Astrocyte (in vitro differentiated cells and primary cell): ENCODE data around the gene TRIP12. TPM values are rescaled to one million over a fixed set of nuclear protein-coding genes. Genes with fewer than 3 reads are reported as not detected.

Source experiments
- DNase-seq: peaks from one replicate; pipeline ENCODE4 v3.0.0-alpha.2; 2010; ENCODE audit warnings: low read depth
- FAIRE-seq: peaks from 2 replicates; lab custom pipeline; 2011; peaks lifted over from hg19 to GRCh38; lab: Jason Lieb, UNC
- H2AFZ ChIP-seq: 2 replicates; pipeline ENCODE4 v1.6.0; 2012; ENCODE audit warnings: low read depth, low read length, inconsistent platforms
- H3K27ac ChIP-seq: 2 replicates; pipeline ENCODE4 v1.5.1; 2011; ENCODE audit warnings: low read depth, low read length, inconsistent platforms
- H3K27me3 ChIP-seq: 2 replicates; pipeline ENCODE4 v1.6.0; 2011; ENCODE audit warnings: low read length, inconsistent platforms; ENCODE audit not compliant: insufficient read depth
- H3K36me3 ChIP-seq: 2 replicates; pipeline ENCODE4 v1.5.1; 2011; ENCODE audit warnings: low read length, inconsistent platforms; ENCODE audit not compliant: insufficient read depth
- H3K4me1 ChIP-seq: 2 replicates; pipeline ENCODE4 v1.5.1; 2011; ENCODE audit warnings: low read length, inconsistent platforms; ENCODE audit not compliant: insufficient read depth
- H3K4me2 ChIP-seq: 2 replicates; pipeline ENCODE4 v1.6.0; 2012; ENCODE audit warnings: low read length, inconsistent platforms
- H3K4me3 ChIP-seq: 2 replicates; pipeline ENCODE4 v1.5.1; 2011; ENCODE audit warnings: low read depth, mild to moderate bottlenecking, low read length, inconsistent platforms; ENCODE audit not compliant: insufficient read depth
- H3K79me2 ChIP-seq: 2 replicates; pipeline ENCODE4 v1.6.0; 2012; ENCODE audit warnings: mild to moderate bottlenecking, low read length, inconsistent platforms; ENCODE audit not compliant: insufficient read depth
- H3K9ac ChIP-seq: 2 replicates; pipeline ENCODE4 v1.6.0; 2012; ENCODE audit warnings: mild to moderate bottlenecking, low read length, inconsistent platforms
- H3K9me3 ChIP-seq: 2 replicates; pipeline ENCODE4 v1.5.1; 2012; ENCODE audit warnings: low read depth, mild to moderate bottlenecking, low read length, inconsistent platforms; ENCODE audit not compliant: insufficient read depth
- H4K20me1 ChIP-seq: 2 replicates; pipeline ENCODE4 v1.6.0; 2012; ENCODE audit warnings: low read length, inconsistent platforms; ENCODE audit not compliant: insufficient read depth
- H3K27ac Mint-ChIP-seq: one replicate; pipeline ENCODE4 v1.8.0; 2021; ENCODE audit warnings: mild to moderate bottlenecking, mixed read lengths; ENCODE audit not compliant: unreplicated experiment
- H3K27me3 Mint-ChIP-seq: one replicate; pipeline ENCODE4 v1.8.0; 2021; ENCODE audit warnings: low read depth, mixed read lengths; ENCODE audit not compliant: unreplicated experiment
- H3K36me3 Mint-ChIP-seq: one replicate; pipeline ENCODE4 v1.8.0; 2021; ENCODE audit warnings: low read depth, mixed read lengths; ENCODE audit not compliant: unreplicated experiment
- H3K4me1 Mint-ChIP-seq: one replicate; pipeline ENCODE4 v1.8.0; 2021; ENCODE audit warnings: low read depth, mixed read lengths; ENCODE audit not compliant: unreplicated experiment
- H3K4me3 Mint-ChIP-seq: one replicate; pipeline ENCODE4 v1.8.0; 2021; ENCODE audit warnings: mild to moderate bottlenecking, moderate library complexity, mixed read lengths; ENCODE audit not compliant: unreplicated experiment
- H3K9me3 Mint-ChIP-seq: one replicate; pipeline ENCODE4 v1.8.0; 2021; ENCODE audit warnings: mild to moderate bottlenecking, mixed read lengths; ENCODE audit not compliant: unreplicated experiment
- EZH2 ChIP-seq: IDR thresholded peaks from 2 replicates; pipeline ENCODE4 v1.6.1; 2012; ENCODE audit warnings: mild to moderate bottlenecking, low read length, inconsistent platforms; ENCODE audit not compliant: insufficient read depth
- total RNA-seq: library from RNA; stranded (reverse); gene quantifications from 2 replicates; pipeline ENCODE4 v1.2.1, GENCODE V29; 2021
- TF ChIP-seq, protein P1 (sequence below): IDR thresholded peaks from 2 replicates; pipeline ENCODE4 v1.5.1; 2011; ENCODE audit warnings: low read depth, mild to moderate bottlenecking, inconsistent platforms, low read length, moderate library complexity; ENCODE audit not compliant: insufficient read depth

Gene TRIP12
- total RNA-seq, 1 donor from 2014 or later = 379 TPM

DNA sequence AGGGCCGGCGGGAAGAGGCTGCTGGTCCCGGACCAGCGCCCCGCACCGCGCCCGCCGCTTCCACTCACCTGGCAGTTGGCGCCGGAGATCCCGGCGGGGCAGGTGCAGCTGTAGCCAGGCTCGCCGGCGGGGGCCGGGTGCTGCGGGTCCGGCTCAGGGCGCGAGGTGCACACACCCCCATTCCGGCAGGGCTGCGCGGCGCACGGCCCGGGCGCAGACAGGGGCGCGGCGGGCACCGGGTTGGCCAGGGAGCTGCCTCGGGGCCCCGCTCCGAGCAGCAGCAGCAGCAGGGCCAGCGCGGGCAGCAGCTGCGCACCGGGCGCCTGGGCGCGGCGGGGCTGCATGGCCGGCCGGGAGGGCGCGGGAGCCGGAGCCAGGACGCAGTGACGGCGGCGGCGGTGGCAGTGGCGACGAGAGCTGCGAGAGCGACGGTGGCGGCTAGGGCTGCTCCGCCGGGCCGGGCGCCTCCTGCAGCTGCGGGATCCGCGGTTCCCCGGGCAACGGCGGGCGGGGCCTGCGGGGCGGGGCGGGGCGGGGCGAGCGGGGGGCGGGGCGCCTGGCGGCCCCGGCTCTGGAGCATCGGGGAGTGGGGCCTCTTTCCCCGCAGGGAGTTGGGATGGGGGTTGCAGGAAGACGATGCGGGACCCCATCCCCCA is 207.6 kb downstream of the TRIP12 start, which contains the start of gene DNER:
DNER (minus strand) TSS at position 476 of the 656 bp plus-strand sequence; CDS start at position 344, 132 bp downstream.
- Histone ChIP-seq H2AFZ (peak within 1 kb of the TSS; percentile 70), H3K9me3 (no peaks in the 10 kb centered on the region), H4K20me1 (no peaks in the 10 kb centered on the region), H3K36me3 (no peaks in the 10 kb centered on the region), H3K9ac (peak within 1 kb of the TSS; percentile 38), H3K4me2 (peak within 1 kb of the TSS; percentile 90), H3K27ac (no peak within 1 kb of the TSS), H3K27me3 (peaks cover 42% of the 10 kb centered on the region), H3K4me1 (peaks cover 13% of the 10 kb centered on the region), H3K79me2 (no peaks in the 10 kb centered on the region), H3K4me3 (peak within 1 kb of the TSS; percentile 59)
- no peak for FAIRE-seq
- Mint-ChIP-seq H3K36me3 (peaks cover 3% of the 10 kb centered on the region), H3K4me3 (peak within 1 kb of the TSS; percentile 69), H3K4me1 (no peaks in the 10 kb centered on the region), H3K27me3 (peaks cover 73% of the 10 kb centered on the region), H3K9me3 (no peaks in the 10 kb centered on the region), H3K27ac (no peak within 1 kb of the TSS)
- TF ChIP-seq, protein P1, sequence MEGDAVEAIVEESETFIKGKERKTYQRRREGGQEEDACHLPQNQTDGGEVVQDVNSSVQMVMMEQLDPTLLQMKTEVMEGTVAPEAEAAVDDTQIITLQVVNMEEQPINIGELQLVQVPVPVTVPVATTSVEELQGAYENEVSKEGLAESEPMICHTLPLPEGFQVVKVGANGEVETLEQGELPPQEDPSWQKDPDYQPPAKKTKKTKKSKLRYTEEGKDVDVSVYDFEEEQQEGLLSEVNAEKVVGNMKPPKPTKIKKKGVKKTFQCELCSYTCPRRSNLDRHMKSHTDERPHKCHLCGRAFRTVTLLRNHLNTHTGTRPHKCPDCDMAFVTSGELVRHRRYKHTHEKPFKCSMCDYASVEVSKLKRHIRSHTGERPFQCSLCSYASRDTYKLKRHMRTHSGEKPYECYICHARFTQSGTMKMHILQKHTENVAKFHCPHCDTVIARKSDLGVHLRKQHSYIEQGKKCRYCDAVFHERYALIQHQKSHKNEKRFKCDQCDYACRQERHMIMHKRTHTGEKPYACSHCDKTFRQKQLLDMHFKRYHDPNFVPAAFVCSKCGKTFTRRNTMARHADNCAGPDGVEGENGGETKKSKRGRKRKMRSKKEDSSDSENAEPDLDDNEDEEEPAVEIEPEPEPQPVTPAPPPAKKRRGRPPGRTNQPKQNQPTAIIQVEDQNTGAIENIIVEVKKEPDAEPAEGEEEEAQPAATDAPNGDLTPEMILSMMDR = no peak
- TF ChIP-seq EZH2 = no peak
- no peak for DNase-seq

Other genes with a start within 250 kb of the TRIP12 start
- 0.82 and 1.0 TPM in 2 replicates for gene DNER, start 207.5 kb downstream of the TRIP12 start, total RNA-seq
- gene FBXO36, start 494 bp upstream of the TRIP12 start, total RNA-seq = 1.9 and 2.8 TPM in 2 replicates
- gene SLC16A14, start 146.9 kb upstream of the TRIP12 start, total RNA-seq = 3.5 and 4.2 TPM in 2 replicates